Neural progenitor cell (in vitro differentiated cells): ENCODE results near the gene SOD2.

ENCODE experiments used
- CTCF ChIP-seq: fragments of 200-600 bp; sonication (generic); IDR thresholded peaks from 2 replicates; pipeline ENCODE4 v1.5.1; 2017; ENCODE audit warnings: antibody characterized with exemption, mild to moderate bottlenecking
- EZH2phosphoT487 ChIP-seq: fragments of 200-600 bp; sonication (generic); IDR thresholded peaks from 2 replicates; pipeline ENCODE4 v1.6.1; 2017; ENCODE audit warnings: antibody characterized with exemption

- TF ChIP-seq CTCF (no peak), EZH2phosphoT487 (no peak)
Observed at GRCh38 chr6:159701413-159701999, 8.5 kb upstream of the SOD2 start.
